Measurements from ENCODE around the gene FBXO31. TPM values are rescaled to one million over a fixed set of nuclear protein-coding genes. Genes with fewer than 3 reads are reported as not detected.

FBXO31 gene, protein sequence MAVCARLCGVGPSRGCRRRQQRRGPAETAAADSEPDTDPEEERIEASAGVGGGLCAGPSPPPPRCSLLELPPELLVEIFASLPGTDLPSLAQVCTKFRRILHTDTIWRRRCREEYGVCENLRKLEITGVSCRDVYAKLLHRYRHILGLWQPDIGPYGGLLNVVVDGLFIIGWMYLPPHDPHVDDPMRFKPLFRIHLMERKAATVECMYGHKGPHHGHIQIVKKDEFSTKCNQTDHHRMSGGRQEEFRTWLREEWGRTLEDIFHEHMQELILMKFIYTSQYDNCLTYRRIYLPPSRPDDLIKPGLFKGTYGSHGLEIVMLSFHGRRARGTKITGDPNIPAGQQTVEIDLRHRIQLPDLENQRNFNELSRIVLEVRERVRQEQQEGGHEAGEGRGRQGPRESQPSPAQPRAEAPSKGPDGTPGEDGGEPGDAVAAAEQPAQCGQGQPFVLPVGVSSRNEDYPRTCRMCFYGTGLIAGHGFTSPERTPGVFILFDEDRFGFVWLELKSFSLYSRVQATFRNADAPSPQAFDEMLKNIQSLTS
- 66.9 TPM for total RNA-seq
- long read RNA-seq, full-length matches to known transcripts, result 1 of 59 reads
- long read RNA-seq, partial matches to known transcripts, result 10 of 59 reads
- long read RNA-seq, other reads (novel, unspliced or antisense), result 48 of 59 reads

DNA sequence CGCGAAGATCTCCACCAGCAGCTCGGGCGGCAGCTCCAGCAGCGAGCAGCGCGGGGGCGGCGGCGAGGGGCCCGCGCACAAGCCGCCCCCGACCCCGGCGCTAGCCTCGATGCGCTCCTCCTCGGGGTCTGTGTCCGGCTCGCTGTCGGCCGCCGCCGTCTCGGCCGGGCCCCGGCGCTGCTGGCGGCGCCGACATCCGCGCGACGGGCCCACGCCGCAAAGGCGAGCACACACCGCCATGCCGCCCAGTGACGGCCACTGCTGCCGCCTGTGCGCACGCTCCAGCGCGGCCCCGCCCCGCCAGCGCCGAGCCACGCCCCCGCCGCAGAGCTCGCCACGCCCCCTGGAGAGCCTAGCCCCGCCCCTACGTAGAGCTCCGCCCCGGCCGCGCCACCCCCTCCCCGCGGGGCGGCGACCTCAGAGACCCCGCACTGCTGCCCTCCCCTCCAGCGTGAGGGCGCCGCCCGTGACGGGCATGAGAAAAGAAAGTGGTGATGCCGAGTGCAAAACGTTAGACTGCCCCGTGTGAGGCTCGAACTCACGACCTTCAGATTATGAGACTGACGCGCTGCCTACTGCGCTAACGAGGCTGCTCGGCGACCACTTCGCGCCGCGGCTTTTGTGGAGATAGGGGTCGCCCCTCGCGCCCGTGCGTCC lies at the start of gene FBXO31:
Gene FBXO31 (minus strand): TSS at position 272 of the 657 bp plus-strand sequence. CDS start 32 bp downstream, at position 240.
- peak; percentile 97 for DNase-seq (ENCODE audit: low spot score)

DNA sequence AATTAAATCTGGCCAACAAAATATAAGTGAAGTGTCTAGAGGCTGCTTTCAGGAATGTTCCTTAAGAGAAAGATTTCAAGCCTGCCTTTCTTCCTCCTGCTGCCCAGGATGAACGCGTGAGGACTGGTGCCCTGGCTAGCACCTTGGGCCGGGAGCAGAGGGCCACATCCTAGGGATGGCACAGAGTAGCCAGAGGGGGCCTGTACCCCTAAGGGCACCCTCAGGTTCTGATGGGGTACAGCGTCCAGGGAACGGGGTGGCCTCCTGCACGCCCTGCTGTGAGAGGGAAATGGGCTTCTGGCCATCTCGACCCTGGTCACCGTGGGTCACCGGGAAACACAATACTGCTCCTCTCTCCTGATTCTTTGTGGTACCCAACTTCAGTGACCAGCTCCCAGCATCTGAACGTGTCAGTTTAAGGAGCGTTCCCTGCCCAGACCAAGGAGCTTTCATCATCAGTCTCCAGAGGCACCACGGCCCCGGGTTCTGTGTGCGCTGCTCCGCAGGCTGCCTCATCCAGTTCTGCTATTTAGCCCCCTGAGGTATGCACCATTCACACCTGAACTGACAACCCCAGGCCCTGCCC lies 48.8 kb upstream of the FBXO31 start:
- DNase-seq (ENCODE audit: low spot score), result no peak

DNA sequence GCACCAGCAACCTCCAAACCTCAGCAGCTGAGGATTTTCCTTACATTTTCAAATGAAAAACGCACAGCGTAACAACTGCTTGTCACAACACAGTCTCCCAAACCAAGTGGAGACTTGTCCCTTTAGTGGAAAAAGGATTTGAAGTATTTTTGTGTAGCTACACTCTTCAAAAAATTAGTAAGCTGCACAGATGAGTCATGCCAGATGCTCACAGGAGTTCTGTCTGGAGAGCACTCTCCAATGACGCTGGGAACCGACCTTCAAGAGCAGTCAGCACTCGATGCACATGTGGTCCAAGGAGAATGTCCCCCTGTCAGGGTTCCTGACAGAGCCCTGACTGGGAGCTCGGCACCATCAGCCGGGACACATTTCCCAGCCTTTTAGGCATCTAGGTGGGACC lies 48.4 kb upstream of the FBXO31 start:
- no peak for DNase-seq (ENCODE audit: low spot score)

DNA sequence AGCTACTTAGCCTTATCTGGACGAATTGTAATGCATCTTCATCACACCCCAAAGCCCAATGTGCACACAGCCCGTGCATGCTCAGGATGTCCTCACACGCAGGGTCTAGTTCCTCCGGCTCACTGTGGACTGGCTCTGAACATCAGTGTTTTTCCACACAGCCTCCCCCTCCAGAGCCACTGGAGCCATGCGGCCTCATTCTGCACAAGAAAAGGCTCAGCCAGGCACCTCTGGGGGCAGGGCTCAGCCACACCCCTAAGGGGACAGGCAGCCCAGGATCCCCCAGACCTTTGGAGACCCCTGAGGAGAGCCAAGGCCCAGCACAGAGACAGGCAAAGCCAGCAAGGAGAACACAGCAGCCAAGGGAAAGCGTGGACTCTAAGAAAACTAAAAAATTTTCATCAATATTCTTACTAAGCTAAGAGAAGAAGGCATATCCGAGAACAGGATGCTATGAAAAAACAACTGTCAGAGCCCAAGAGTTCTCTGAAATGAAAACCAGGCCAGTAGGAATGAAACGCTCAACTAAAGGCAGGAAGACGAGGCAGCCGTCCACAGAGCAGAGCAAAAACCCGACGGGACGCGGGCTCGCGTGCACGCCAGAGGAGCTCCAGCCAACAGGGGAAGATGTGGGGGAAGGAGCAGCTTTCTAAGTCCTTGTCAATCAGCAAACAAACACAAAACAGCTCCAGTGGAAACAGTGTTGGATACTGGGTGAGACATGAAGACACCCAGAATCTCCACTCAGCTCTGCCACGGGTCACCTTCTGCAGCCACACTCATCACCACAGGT lies 43.0 kb upstream of the FBXO31 start:
- peak; percentile 82 for DNase-seq (ENCODE audit: low spot score)

- DNase-seq (ENCODE audit: low spot score), result peak; percentile 73
Observed at GRCh38 chr16:87425941-87426340, 42.4 kb upstream of the FBXO31 start.

GRCh38 chr16:87424266-87424665 lies 40.7 kb upstream of the FBXO31 start:
- DNase-seq (ENCODE audit: low spot score), result peak; percentile 81

DNA sequence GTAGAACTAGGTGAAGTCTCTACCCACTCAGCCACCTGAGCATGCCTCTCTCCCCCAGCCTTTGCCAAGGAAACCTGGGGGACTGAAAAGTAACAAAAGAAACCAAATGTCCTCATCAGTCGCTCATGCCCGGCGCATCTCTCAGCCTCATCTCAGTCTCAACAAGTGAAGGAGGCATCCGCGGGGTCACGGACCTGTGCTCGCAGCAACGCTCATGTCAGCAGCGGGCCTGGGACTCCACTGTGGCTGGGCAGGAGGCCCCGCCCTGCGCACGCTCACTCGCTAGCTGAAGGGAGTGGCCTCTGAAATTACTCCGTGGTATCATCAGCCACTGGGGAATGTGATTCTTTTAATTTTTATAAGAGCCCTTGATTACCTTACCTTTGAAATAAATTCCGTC lies 39.9 kb upstream of the FBXO31 start:
- no peak for DNase-seq (ENCODE audit: low spot score)

DNA sequence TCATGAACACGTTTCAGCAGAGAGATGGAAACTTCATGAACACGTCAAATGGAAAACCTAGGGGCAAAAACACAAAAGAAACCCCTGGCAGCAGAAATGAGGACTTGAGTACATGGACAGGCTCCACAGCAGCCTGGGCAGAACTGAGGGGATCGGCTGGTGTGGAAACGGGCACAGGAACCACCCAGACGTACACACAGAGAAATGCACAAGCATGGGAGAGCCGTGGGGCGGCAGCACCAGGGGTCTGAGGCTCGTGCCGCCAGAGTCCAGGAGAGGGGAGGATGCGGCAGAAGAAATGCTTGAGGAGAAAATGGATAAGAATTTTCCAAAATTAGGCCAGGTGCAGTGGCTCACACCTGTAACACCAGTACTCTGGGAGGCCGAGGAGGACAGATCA lies 38.5 kb upstream of the FBXO31 start:
- no peak for DNase-seq (ENCODE audit: low spot score)

GRCh38 chr16:87421003-87421912 lies 37.7 kb upstream of the FBXO31 start:
- DNase-seq (ENCODE audit: low spot score), result no peak

GRCh38 chr16:87420026-87421002 lies 36.7 kb upstream of the FBXO31 start:
- DNase-seq (ENCODE audit: low spot score), result no peak

GRCh38 chr16:87418644-87419043 lies 35.1 kb upstream of the FBXO31 start:
- DNase-seq (ENCODE audit: low spot score), result no peak

DNA sequence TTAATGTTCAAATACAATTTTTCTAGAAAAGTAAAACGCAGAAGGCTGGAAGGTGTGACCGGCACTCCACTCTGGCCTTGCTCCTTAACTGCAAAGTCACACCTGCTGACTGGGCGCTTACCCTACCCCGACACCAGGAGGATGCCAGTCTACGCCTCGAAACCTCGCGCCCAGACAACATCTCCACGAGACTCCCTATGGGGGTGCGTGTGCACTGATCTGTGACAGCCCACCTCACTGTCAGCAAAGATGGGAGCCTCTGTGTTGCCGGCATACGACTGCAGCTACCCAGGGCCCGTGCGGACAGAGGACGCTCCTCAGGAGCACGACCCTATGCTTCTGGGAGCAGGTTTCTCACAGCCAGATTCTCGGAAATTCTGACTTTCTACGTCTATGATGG lies 34.6 kb upstream of the FBXO31 start:
- no peak for DNase-seq (ENCODE audit: low spot score)

GRCh38 chr16:87417528-87417910 lies 33.9 kb upstream of the FBXO31 start:
- DNase-seq (ENCODE audit: low spot score), result no peak

DNA sequence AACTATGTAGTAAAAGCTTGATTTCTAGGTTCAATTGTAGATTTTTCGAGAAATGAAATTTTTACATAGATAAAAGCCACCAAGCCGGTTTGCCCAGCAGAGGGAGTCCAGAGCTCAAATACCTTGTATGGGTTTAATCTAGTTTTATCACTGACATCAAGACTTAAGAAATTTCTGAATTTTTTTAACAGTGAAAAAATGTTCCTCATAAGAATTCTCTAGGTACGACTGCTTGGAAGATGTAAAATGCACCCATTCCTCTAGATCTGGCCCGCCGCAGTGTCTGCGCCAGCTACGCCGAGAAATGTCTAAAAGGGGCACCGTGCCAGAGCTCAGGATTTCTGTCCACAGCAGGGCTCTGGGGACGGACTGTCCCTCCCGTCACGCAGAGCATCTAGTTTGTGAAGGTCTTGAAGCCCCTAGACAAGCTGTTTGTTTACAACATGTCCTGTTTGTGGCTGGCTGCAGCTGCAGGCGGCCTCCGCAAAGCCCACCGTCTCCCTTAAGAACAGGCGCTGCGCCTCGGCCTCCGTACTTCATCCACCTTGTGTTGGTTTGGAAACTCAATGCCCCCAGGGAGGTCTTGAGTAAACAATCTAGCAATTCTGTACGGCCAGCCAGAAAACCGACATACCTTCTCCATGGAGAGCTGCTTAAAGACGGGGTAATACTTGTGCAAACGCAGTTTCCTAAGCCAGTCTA lies 33.4 kb upstream of the FBXO31 start:
- no peak for DNase-seq (ENCODE audit: low spot score)

GRCh38 chr16:87415441-87415840 lies 31.9 kb upstream of the FBXO31 start:
- no peak for DNase-seq (ENCODE audit: low spot score)

DNA sequence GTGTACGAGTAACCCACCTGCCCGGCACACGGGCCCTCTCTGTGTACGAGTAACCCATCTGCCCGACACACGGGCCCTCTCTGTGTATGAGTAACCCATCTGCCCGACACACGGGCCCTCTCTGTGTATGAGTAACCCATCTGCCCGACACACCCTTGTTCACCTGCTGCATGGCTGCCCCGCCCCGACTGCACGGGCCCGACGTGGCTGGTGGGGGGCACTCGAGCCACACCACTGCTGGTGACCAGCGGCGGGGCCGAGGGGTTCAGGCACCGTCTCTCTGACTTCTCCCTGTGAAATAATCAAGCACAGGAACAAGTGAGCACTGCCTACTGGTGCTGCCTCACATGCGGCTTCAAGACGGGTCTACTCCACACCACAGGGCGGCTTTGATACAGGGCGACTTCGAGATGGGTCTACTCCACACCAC lies 30.7 kb upstream of the FBXO31 start:
- no peak for DNase-seq (ENCODE audit: low spot score)

DNA sequence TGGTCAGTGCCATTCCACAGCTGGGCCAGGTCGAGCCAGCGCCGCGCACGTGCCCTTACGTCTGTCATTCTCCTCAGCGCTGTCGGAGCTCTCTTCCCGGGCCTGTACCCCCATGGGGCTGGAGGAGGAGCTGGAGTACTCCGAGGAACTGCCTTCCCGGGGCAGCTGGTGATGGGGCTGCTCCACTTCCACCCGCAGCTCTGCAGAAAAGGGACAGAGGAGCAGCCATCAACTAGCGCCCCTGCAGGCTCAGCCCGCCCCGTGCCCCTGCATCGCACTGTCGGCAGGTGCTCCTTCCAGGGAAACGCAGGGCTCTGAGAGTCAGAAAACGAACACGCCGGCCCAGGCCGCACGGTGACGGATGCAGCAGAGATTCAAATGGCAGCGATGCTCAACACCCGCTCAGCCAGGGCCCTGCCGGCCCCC lies 29.4 kb upstream of the FBXO31 start:
- DNase-seq (ENCODE audit: low spot score), result peak; percentile 87

All from mesenteric fat pad (tissue), 1 donor.